ENCODE data around the gene C2orf92.

The C2orf92 gene

DNA sequence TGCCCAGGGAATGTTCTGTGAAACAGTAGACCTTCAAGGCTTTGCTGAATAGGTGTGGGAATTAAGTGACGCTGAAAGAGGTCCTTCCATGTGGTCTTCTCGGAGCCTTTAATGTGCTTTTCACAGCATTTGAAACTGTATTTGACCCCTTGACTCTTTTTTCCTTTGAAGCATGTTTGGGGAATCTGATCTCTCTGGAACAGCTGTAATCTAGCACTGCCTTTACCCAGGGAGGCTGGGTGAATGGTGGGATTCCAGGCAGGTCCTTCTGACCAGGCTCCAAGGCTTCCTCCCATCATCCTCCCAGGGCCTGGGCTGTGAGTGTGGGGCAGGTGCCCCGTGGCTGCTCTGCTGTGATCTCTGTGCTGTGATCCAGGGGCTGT, 48.1 kb downstream of the C2orf92 start:
- TF ChIP-seq FOXP2 (optimal IDR thresholded peaks at IDR 0.05; ENCODE audit: borderline replicate concordance, extremely low read depth, extremely low read length, insufficient read depth) (no peak), SIN3A (IDR thresholded peaks at IDR 0.05; ENCODE audit: borderline replicate concordance, insufficient read depth, low read length) (no peak), REST (IDR thresholded peaks at IDR 0.05; ENCODE audit: insufficient read depth in 1 of 2, low read depth in 2 of 2, low read length in 2 of 2) (no peak), POLR2AphosphoS5 (IDR thresholded peaks at IDR 0.05; ENCODE audit: low read depth, low read length) (no peak), TAF1 (IDR thresholded peaks at IDR 0.05; ENCODE audit: borderline replicate concordance, insufficient read depth, low read length) (no peak)

DNA sequence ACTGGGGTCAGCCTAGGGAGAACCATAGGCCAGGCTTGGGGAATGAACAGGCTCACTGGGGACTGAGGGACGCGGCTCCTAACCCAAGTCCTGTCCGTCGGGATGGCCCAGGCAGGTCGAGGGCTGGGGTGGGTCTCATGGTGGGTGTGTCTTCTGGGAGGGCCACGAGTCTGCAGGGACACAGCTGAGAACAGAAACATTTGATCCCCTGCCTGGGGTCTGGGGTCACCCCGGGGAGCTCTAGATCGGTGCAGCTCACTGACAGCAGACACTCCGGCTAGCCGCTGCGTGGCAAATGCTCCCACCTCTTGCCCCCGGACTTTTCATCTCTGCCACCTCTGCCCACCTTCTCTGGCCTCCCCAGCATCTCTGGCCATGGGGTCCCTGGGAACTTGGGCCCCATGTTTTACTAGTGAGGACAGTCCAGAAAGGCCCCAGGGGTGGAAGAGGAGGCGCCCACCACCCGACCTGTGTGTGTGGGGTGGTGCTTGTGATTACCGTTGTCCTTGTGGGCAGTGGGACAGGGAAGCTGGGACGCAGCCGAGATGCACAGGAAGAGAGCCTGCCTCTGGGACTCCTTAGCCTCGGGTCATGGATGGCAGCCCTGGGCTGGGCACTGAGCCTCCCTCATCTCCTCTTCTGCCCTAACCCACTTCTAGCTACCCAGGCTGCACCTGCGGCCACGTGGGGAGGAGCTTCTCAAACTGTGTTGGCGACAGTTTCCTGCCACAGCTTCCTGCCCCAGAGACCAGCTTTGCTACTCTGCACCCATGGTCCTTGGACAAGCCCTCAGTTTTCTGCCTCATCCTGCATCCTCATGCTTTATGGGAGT, 48.8 kb downstream of the C2orf92 start:
- TF ChIP-seq SIN3A (IDR thresholded peaks at IDR 0.05; ENCODE audit: borderline replicate concordance, insufficient read depth, low read length) (no peak), TAF1 (IDR thresholded peaks at IDR 0.05; ENCODE audit: borderline replicate concordance, insufficient read depth, low read length) (no peak), FOXP2 (optimal IDR thresholded peaks at IDR 0.05; ENCODE audit: borderline replicate concordance, extremely low read depth, extremely low read length, insufficient read depth) (no peak)

DNA sequence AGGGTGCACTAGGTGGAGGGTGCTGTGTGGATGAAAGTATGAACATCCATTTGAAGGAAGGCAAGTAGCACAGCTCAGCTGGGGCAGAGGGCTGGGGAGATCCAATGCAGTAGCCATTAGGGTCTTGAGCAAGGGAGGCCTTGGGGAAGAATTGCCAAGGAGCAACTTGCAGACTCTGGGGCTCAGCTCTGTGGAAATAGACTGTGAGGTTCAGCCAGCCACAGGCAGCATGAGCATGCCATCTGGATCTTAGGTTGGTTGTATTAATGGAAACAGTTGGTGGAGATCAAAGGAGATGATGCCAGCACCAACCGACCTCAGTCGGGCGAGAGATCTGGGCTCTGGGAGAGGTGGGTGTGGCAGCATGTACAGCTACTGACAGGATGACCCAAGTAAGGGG, 49.4 kb downstream of the C2orf92 start:
- TF ChIP-seq POLR2AphosphoS5 (IDR thresholded peaks at IDR 0.05; ENCODE audit: low read depth, low read length) (no peak), FOXP2 (optimal IDR thresholded peaks at IDR 0.05; ENCODE audit: borderline replicate concordance, extremely low read depth, extremely low read length, insufficient read depth) (no peak), TAF1 (IDR thresholded peaks at IDR 0.05; ENCODE audit: borderline replicate concordance, insufficient read depth, low read length) (no peak), SIN3A (IDR thresholded peaks at IDR 0.05; ENCODE audit: borderline replicate concordance, insufficient read depth, low read length) (no peak), REST (IDR thresholded peaks at IDR 0.05; ENCODE audit: insufficient read depth in 1 of 2, low read depth in 2 of 2, low read length in 2 of 2) (no peak)

DNA sequence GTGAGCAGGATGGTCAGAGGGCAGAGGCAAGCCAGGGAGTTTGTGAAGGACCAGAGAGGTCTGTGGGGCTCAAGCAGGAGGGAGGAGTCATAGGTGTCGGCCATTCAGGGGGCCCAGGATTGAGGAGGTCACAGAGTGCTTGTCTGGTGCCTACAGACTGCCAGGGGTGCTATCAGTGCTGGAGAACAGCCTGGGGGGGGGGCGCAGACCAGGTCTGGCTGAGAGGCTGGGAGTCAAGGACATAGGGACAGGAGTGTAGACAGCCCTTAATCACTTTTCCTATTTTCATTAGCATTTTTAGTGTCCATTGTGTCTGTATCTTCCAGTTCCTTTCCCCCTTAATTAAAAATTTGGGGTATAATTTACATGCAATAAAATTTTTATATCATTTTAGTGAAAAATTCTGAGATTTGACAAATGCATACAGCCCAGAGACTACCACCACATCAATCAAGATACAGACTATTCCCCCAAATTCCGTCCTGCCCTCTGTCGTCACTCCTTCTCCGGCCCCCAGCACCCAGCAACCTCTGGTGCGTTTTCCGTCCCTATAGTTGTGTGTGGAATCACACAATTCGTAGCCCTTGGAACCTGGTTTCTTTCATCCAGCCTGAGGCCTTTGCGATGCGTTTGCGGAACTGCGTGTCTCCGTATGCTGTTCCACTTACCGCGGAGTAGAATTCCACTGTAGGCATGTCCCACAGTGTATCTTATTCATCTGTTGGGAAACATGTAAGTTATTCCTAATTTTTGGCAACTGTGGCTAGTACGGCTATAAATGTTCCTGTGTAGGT, 50.0 kb downstream of the C2orf92 start:
- TF ChIP-seq REST (IDR thresholded peaks at IDR 0.05; ENCODE audit: insufficient read depth in 1 of 2, low read depth in 2 of 2, low read length in 2 of 2) = no peak
- no peak for TF ChIP-seq SIN3A (IDR thresholded peaks at IDR 0.05; ENCODE audit: borderline replicate concordance, insufficient read depth, low read length)
- TF ChIP-seq FOXP2 (optimal IDR thresholded peaks at IDR 0.05; ENCODE audit: borderline replicate concordance, extremely low read depth, extremely low read length, insufficient read depth) = no peak
- no peak for TF ChIP-seq TAF1 (IDR thresholded peaks at IDR 0.05; ENCODE audit: borderline replicate concordance, insufficient read depth, low read length)
- TF ChIP-seq POLR2AphosphoS5 (IDR thresholded peaks at IDR 0.05; ENCODE audit: low read depth, low read length) = no peak

- no peak for TF ChIP-seq TAF1 (IDR thresholded peaks at IDR 0.05; ENCODE audit: borderline replicate concordance, insufficient read depth, low read length)
- TF ChIP-seq FOXP2 (optimal IDR thresholded peaks at IDR 0.05; ENCODE audit: borderline replicate concordance, extremely low read depth, extremely low read length, insufficient read depth) = no peak
- TF ChIP-seq POLR2AphosphoS5 (IDR thresholded peaks at IDR 0.05; ENCODE audit: low read depth, low read length) = no peak
- TF ChIP-seq REST (IDR thresholded peaks at IDR 0.05; ENCODE audit: insufficient read depth in 1 of 2, low read depth in 2 of 2, low read length in 2 of 2) = no peak
- no peak for TF ChIP-seq SIN3A (IDR thresholded peaks at IDR 0.05; ENCODE audit: borderline replicate concordance, insufficient read depth, low read length)
These were observed 51.2 kb downstream of the C2orf92 start for GRCh38 chr2:97720746-97721145.

All from PFSK-1 (cell line).